ENCODE measurements around the gene ALKBH3. TPM values are rescaled to one million over a fixed set of nuclear protein-coding genes. Genes with fewer than 3 reads are reported as not detected.

The ALKBH3 gene
- total RNA-seq = 28.2 and 42.8 TPM in 2 replicates

DNA sequence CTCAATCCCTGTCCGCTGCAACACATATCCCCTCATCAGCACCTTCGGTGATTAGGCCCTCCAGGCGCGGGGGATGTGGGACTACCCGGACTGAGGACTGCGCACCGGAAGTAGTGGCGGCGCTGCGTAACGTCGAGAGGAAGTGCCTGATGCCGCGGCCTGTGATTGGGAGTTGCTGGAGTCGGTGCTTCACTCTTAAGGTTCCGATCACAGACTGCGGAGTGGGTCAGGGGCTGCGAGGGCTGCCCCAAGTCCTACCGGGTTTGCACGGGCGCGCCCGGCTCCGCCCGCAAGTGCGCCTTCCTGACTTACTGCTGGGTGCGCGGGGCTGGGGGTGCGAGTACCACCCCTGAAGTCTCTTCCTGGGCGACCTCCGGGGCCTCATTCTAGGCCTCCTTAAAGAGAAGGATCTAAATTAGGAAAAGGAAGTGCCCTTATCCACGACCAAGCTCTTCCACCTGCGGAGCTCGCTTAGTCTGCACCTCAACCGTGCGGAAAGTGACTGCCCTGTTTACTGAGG lies at the start of gene ALKBH3:
ALKBH3 (plus strand) TSS at position 192 of the 520 bp plus-strand sequence. CDS start 1,822 bp downstream, outside the sequence.
- peak; percentile 86 for DNase-seq (ENCODE audit: low read depth, low spot score)

DNA sequence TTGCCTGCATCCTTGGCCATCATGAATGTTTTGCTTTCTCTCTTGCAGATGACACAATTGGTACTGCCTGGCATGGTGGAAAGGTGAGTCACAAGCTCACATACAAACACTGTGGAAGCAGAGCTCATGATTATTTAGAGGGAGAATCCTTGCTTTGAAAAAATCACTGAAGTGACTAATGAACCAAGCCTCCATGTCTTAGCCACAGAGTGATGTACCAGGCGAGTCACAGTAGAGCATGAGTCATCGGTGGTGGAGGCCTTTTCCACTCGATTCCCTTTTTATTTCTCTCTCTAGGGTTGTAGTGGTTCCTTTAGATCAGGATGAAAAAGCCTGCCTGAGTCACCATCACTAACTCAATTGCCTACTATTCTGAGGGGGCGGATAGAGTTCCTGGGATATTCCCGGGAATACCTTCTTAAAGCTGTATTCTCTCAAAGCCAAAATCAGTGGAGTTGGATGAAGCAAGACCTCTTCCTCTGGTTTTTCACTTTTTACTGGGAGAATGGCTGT lies 49.6 kb upstream of the ALKBH3 start:
- DNase-seq (ENCODE audit: low read depth, low spot score) = peak; percentile 73

DNA sequence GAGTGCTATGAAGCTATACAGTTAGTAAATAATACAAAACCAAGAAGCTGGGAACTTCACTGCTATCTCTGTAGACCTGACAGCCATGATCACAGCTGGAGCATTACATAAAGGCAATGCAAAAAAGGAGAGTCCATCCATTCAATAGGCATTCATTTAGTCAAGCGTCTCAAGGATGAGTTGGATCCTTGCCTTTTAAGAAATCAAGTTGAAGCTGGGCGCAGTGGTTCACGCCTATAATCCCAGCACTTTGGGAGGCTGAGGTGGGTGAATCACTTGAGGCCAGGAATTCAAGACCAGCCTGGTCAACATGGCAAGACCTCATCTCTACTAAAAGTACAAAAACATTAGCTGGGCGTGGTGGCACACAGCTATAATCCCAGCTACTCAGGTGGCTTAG lies 48.1 kb upstream of the ALKBH3 start:
- DNase-seq (ENCODE audit: low read depth, low spot score) = no peak

DNA sequence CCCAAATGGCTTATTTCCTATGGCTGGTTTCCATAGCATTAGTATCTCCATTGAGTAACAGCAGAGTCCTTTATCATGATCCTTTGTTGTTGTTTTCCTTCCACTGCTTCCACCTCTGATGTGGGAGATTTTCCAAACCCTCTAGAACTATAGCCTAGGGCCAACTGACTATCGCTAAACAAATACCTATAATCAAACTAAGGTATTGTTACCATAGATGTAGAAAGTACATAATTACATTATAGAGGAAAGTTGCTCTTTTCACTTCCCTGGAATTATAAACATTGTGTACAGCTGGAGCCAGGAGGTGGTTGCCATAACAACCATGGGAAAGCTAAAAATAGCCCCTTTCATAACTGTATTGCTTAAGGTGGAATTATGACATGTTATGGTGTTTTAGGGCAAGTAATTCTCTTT lies 47.0 kb upstream of the ALKBH3 start:
- DNase-seq (ENCODE audit: low read depth, low spot score) = peak; percentile 13

DNA sequence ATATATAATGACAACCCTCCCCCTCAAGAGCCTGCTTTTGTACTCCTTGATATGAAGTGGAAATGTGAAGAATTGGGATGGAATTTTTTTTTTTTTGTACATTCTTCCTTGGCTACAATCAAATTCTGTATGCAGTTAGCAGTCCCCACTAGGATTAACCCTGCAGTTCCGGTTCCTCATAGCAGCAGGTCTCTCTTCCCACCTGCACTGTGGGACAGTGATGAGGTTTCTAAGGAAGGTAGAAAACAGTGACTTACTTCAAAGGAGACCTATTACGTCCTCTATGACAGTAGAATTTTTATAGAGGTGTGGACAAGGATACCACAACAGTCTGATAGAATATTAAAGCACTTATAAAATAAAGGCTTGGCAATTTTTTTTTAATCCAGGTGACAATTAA lies 46.3 kb upstream of the ALKBH3 start:
- DNase-seq (ENCODE audit: low read depth, low spot score) = no peak

DNA sequence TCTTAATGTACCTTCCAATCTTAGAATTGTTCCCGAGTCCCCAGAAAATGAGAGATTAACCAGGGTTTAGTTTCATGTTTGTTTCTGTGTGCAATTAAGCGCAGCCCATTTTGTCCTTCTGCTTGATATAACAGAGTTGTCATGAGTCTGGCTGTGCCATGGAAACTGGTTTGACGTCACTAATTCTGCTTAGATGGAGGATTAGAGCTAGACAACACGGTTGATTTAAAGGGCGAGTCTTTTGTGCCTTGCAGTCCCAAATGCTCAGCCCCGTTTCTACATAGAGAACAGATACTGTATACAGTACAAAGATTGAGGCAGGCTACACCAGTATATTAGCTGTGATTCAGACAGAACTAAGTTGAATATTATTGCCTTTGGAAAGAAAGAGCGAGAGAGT lies 45.5 kb upstream of the ALKBH3 start:
- DNase-seq (ENCODE audit: low read depth, low spot score) = no peak

DNA sequence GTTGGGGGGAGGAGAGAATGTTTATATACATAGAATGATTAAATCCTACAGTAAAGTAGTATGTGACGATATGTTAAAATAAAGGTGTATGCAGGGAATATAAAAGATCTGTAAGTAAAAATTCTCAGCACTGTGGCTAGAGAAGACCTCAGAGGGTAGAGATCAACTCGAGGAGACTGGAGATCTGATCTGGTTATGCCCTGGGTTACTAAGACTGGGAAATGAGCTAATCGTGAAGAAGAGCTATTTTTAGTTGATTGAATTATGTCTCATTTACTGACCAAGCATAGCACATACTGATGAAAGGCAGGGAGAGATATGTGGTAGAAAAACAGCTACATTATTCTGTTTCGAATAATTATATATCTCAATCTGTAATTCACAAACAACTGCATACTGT lies 42.8 kb upstream of the ALKBH3 start:
- DNase-seq (ENCODE audit: low read depth, low spot score) = no peak

DNA sequence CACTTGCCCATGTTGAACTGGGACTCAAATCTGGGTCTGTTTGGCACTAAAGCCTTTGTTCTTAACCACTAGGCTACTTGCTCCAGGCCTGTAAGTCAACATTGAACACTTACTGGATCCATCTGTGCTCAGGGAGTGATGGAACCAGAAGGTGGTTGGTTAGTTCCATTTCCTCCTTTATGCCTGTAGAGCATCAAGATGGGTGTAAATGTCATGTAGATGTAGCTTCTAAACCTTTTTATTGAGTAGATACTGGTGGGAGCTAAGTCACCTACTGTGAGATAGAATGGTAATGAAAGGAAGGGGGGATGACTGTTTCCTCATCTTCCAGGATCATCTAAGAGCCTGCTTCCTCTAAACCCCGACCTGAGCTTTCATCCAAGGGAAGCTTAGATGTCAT lies 38.6 kb upstream of the ALKBH3 start:
- DNase-seq (ENCODE audit: low read depth, low spot score) = no peak

DNA sequence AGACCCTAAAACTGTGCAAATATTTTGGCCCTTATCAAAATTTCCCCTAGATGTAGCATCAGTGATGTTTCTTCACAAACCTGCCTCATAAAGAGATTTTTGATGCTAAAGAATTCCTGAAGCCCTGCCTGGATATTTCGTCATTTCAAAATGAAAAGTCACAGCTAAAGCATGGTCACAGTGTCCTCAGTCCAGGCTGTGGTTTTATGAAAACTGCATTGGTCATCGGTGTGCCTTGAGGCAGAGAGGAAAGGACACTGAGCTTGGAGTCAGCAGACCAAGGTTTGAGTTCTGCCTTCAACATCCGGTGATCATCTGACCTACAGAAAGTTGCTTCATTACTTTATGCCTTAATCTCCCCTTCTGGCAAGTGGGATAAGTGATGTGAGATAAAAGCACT lies 34.8 kb upstream of the ALKBH3 start:
- no peak for DNase-seq (ENCODE audit: low read depth, low spot score)

DNA sequence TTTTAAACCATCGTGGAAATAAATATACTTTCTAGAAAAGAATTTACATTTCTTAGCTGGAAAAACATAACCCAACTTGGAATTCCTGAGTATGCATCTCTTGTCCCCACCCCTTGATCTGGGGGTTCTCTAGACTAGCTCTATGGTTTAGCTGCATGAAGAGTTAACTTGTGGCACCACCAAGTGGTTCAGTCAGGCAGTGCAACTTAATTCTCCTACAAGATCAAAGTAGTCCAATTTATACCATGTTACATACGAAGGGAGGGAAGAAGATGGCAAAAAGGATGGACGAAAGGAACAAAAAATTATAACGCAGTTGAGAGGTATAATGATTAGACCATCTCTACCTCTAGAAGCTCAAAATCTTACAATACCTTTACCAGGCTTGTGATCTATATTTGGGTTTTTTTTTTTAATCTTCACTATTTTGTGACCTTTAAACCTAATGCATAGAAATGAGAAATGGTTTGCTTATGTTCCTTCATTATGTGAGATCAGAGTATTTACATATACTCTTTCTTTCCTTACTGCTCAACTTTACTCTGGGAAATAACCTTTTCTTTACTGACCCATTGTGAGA lies 28.5 kb upstream of the ALKBH3 start:
- DNase-seq (ENCODE audit: low read depth, low spot score) = peak; percentile 48

DNA sequence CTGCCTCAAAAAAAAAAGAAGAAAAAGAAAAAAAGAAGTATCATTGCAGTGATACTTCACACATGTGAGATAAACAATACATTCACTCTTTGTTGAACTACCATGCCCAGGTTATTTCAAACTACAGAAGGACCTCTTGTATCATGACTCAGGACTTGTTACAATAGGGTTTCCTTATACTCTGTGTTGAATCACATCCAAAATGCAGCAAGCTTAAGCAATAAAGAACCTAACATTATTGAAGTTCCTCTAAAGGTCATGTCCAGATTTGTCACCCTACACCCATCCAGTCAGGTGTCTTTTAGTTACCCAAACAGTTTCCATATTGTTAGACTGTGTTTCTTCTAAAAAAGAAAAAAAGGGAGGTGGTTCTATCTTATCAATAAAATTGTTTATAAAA lies 26.9 kb upstream of the ALKBH3 start:
- DNase-seq (ENCODE audit: low read depth, low spot score) = no peak

DNA sequence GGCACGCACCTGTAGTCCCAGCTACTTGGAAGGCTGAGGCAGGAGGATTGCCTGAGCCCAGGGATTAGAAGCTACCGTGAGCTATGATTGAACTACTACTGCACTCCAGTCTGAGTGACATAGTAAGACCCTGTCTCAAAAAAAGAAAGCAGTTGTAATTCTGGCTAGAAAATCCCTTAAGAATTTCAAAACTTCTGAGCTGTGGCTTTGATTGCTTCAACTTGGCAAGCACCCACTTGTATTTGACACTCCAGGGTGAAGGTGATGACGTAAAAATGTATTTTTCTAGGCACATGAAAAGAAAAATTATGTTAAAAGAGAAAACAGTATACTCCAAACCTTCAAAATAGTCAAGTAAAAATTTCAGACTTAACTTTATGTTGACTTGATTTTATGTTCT lies 23.6 kb upstream of the ALKBH3 start:
- no peak for DNase-seq (ENCODE audit: low read depth, low spot score)

DNA sequence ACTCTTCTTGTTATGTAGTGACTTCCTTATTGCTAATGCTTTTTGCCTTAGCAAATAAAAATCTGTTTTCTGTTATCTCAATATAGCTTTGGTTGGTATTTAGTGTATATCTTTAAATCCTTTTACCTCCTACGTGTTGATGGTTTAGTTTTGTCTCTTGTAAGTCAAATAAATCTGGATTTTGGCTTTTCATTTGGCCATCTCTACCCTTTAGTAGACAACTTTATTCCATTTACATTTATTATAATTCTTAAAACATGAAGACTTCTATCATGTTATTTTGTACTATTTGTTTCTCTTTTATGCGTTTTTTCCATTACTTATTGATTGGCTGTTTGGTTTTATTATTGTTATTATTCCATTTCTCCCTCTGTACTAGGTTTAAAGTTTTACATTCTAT lies 19.5 kb upstream of the ALKBH3 start:
- DNase-seq (ENCODE audit: low read depth, low spot score) = no peak

DNA sequence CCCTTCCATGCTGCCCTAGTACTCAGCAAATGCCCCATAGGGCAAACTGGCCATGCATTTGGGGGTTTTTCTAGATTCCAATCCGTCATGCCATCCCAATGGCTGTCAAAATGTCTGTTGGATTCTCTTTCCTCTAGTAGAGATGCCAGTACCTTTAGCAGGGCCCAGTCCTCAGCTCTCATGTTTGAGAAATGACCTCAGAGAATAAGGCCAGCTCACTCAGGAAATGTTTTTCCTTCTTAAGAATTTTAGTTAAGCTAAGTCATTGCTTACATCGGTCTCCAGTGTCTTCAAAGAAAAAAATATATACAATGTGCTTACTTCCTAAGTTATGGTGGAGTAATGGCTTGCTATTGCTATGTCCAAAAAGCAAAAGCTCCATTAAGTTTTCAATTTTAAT lies 14.1 kb upstream of the ALKBH3 start:
- DNase-seq (ENCODE audit: low read depth, low spot score) = peak; percentile 19

DNA sequence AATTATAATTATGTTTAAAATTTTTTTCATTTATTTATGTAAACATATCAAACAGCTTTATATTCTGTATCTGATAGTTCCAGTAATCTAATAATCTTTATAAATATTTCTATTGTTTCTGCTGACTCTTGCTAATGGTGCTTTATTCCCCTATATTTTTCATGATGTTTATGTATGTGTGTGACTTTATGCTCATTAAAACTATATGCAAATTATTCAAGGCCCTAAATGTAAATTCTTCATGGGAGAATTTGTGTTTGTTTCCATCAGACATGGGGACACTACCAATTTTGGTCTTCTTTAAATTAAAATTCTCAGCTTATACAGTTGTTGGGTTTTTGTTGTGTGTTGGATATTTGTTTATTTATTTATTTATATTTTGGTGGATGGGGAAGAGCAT lies 13.7 kb upstream of the ALKBH3 start:
- DNase-seq (ENCODE audit: low read depth, low spot score) = no peak

DNA sequence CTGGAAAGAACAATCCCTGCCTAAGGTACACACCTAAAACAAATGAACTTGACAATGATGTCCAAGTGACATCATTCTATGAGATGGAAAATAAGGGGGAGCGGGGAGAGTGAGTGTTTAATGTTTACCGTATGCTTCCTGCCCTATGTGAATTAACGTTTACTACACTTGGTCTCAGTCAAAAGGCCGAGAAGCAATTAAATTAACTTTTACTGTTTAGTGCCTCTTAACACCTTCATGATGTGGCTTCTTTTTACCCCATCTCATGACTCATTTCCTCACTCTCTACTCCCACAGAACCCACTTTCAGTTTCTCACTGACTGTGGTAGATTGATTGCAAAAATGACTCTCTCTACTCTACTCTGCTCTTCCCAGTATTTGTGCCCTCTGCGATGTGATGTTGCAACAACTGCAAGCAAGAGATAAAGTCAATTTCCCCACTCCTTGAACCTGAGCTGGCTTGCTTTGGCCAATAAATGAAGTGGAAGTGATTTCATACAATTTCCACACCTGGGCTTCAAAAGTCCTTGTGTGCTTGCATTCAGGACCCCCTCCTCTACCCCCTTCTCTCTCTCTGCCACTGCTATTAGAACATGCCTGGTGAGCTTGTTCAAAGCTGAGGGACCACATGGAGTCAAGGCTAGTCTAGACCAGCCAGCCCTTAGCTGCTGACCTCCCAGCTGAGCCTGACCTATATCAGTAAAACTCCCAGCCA lies 11.6 kb upstream of the ALKBH3 start:
- no peak for DNase-seq (ENCODE audit: low read depth, low spot score)

DNA sequence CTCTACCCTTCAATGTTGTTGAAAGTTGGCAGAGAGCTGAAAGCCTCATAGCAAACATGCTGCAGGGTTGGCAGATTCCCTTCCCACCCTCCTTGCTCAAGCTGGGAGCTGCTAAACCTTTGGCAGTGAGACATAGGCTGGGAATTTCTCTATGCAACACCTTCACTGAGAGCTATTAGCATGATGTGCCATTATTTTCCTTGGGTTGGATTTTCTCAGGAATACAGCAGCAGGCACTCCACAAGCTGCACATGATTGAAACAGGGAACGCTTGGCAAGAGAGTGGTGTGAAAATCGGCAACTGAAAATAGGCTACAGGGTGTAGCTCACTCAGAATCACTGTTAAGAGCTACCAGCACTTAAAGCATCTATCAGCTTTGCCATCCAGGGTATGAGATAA lies 9.6 kb upstream of the ALKBH3 start:
- no peak for DNase-seq (ENCODE audit: low read depth, low spot score)

DNA sequence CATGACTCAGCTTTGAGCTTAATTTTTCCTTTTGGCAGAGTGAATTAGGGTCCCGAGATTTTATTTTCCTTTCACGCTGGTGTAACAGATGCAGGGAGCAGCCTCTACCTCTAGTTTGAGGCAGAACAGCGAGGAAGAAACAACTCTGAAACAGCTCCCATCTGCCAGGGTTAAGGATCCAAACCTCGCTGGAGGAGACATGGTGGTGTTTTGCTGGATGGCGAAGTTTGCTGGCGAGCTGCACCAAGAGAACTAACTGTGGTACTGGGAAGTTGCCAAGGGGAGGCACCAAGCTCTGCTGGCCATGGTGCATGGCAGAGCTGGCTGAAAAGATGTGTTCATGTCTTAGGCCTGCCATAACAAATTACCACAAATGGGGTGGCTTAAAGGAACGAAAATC lies 7.6 kb upstream of the ALKBH3 start:
- no peak for DNase-seq (ENCODE audit: low read depth, low spot score)

DNA sequence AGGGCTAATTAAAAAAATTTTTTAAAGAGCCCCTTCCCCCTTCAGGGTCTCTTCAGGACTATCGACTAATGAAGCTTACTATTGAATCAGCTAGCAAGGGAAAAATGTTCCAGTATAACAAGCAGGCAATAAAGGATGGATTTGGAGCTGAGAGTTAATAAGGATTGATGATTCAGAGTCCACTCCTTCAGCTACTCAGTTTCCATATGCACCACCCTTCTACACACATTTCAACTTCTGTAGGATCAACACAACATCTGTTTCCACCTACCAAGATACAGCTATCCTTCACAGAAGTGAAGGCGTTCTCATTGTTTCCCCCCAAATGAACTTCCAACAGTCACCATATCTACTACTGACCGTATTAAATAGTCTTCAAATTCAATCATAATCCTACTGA lies 6.6 kb upstream of the ALKBH3 start:
- DNase-seq (ENCODE audit: low read depth, low spot score) = no peak

DNA sequence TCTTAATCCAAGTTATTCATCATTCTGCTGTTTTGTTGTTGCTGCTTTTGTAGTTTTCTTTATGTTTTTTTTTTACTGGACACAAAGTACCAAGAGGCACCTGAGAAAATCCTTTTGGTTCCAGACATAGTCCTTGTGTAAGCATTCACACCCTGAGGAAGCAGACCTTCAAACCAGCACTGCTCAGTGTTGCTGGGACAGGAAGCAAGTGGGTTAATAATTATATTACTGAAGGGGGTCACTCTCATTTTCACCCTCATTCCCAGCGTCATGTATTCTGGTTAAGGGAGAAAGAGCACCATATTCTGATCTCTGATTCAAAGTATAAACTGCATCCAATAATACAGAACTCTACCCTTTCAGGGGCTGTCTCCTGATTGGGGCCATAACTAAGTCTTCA lies 5.9 kb upstream of the ALKBH3 start:
- no peak for DNase-seq (ENCODE audit: low read depth, low spot score)

DNA sequence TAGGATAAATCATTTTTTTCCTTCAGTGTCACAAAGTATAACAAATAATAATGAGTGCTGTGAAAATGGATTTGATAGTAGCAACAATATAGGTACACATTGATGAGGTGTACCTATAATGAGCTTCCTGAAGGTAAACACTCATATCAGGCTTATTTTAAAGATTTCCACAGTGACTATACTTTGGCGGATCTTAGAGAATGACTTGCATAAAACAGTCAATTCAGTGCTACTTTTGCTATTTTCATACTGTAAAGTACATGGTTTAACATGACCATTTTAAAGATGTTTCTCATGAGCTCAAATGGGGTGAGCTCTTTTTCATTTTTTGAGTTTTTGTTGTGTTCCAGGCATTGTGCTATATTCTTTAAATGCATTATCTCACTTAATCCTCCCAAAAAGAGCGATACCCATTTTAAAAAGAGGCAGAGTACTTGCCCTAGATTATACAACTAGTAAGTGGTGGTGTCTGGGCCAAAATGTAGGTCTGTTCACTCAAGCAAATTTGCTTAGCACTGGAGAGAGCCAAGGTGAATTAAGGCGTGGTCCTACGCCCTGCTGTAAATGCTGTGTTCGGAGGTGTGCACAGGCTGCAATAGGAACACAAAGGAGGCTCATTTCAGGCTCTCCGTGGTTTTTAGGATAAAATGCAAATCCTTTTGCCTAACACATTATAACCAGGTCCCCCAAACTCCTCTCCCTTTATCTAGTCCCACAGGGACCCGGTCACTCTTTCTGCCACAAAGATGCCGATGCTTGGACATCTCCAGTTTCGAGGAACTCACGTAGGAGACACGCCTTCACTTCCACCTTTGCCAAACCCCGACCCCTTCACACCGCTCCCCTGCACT lies 617 bp upstream of the ALKBH3 start:
- no peak for DNase-seq (ENCODE audit: low read depth, low spot score)

DNA sequence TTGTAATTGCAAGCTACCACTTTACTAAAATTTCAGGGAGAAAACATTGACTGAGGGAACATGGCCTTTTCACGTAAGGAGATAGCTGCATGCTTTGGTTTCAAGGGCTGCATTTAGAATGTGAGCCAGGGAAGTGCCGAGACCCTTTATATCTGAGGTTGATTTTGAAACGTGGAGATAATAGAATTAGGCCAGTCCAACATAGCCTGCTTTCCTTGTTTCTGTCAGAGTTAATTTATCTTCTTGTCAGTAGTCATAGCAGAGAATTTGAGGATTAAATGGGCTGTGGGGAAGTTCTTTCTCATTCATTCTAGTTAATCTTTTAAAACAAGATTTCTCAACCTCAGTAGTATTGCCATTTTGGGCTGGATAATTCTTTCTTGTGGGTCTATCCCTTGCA lies 12.2 kb downstream of the ALKBH3 start:
- no peak for DNase-seq (ENCODE audit: low read depth, low spot score)

Data from pulmonary artery endothelial cell (primary cell).